HEK293 (cell line): ENCODE results near the gene XIAP.

Source experiments
- GLIS1 ChIP-seq: fragments of 450-650 bp; formaldehyde crosslinking; IDR thresholded peaks from 2 replicates; pipeline ENCODE4 v1.5.1; 2016; ENCODE audit warnings: missing biosample characterization, missing genetic modification characterization
- KLF9 ChIP-seq: fragments of 450-650 bp; formaldehyde crosslinking; IDR thresholded peaks from 2 replicates; pipeline ENCODE4 v1.5.1; 2016; ENCODE audit warnings: missing biosample characterization, missing genetic modification characterization, low read depth
- PATZ1 ChIP-seq: fragments of 450-650 bp; formaldehyde crosslinking; IDR thresholded peaks from 2 replicates; pipeline ENCODE4 v1.5.1; 2016; ENCODE audit warnings: missing biosample characterization, missing genetic modification characterization
- PBX3 ChIP-seq: sonication (generic); formaldehyde crosslinking; IDR thresholded peaks from 2 replicates; pipeline ENCODE4 v1.8.1; 2022; ENCODE audit warnings: mild to moderate bottlenecking, moderate library complexity, missing genetic modification reagents
- REST ChIP-seq: fragments of 450-650 bp; formaldehyde crosslinking; IDR thresholded peaks from 2 replicates; pipeline ENCODE4 v1.5.1; 2016; ENCODE audit warnings: missing biosample characterization, missing genetic modification characterization
- ZBTB17 ChIP-seq: fragments of 450-650 bp; formaldehyde crosslinking; IDR thresholded peaks from 2 replicates; pipeline ENCODE4 v1.5.1; 2016; ENCODE audit warnings: missing biosample characterization, missing genetic modification characterization
- ZBTB20 ChIP-seq: fragments of 450-650 bp; formaldehyde crosslinking; IDR thresholded peaks from 2 replicates; pipeline ENCODE4 v1.5.1; 2016; ENCODE audit warnings: missing biosample characterization, missing genetic modification characterization
- ZBTB48 ChIP-seq: fragments of 450-650 bp; formaldehyde crosslinking; IDR thresholded peaks from 2 replicates; pipeline ENCODE4 v1.5.1; 2016; ENCODE audit warnings: missing biosample characterization, missing genetic modification characterization
- ZIC2 ChIP-seq: fragments of 450-650 bp; formaldehyde crosslinking; IDR thresholded peaks from 2 replicates; pipeline ENCODE4 v1.5.1; 2016; ENCODE audit warnings: missing biosample characterization, missing genetic modification characterization
- ZNF114 ChIP-seq: fragments of 450-650 bp; formaldehyde crosslinking; IDR thresholded peaks from 2 replicates; pipeline ENCODE4 v1.5.0; 2017; ENCODE audit warnings: missing biosample characterization, missing genetic modification characterization
- ZNF132 ChIP-seq: fragments of 450-650 bp; formaldehyde crosslinking; IDR thresholded peaks from 2 replicates; pipeline ENCODE4 v1.5.1; 2017; ENCODE audit warnings: missing biosample characterization, missing genetic modification characterization, borderline replicate concordance
- ZNF133 ChIP-seq: fragments of 450-650 bp; formaldehyde crosslinking; IDR thresholded peaks from 2 replicates; pipeline ENCODE4 v1.5.1; 2016; ENCODE audit warnings: missing biosample characterization, missing genetic modification characterization
- ZNF155 ChIP-seq: fragments of 450-650 bp; formaldehyde crosslinking; IDR thresholded peaks from 2 replicates; pipeline ENCODE4 v1.5.1; 2016; ENCODE audit warnings: missing biosample characterization, missing genetic modification characterization
- ZNF175 ChIP-seq: fragments of 450-650 bp; formaldehyde crosslinking; IDR thresholded peaks from 2 replicates; pipeline ENCODE4 v1.5.1; 2016; ENCODE audit warnings: missing biosample characterization, missing genetic modification characterization
- ZNF239 ChIP-seq: fragments of 450-650 bp; formaldehyde crosslinking; IDR thresholded peaks from 2 replicates; pipeline ENCODE4 v1.5.1; 2016; ENCODE audit warnings: missing biosample characterization, missing genetic modification characterization
- ZNF248 ChIP-seq: fragments of 450-650 bp; formaldehyde crosslinking; IDR thresholded peaks from 2 replicates; pipeline ENCODE4 v1.5.1; 2017; ENCODE audit warnings: missing biosample characterization, missing genetic modification characterization
- ZNF292 ChIP-seq: fragments of 450-650 bp; formaldehyde crosslinking; IDR thresholded peaks from 2 replicates; pipeline ENCODE4 v1.5.1; 2016; ENCODE audit warnings: low read depth, missing biosample characterization, missing genetic modification characterization, borderline replicate concordance
- ZNF324 ChIP-seq: fragments of 450-650 bp; formaldehyde crosslinking; IDR thresholded peaks from 2 replicates; pipeline ENCODE4 v1.5.1; 2016; ENCODE audit warnings: missing biosample characterization, missing genetic modification characterization
- ZNF518A ChIP-seq: fragments of 450-650 bp; formaldehyde crosslinking; conservative IDR thresholded peaks from 2 replicates; pipeline ENCODE4 v1.5.1; 2016; ENCODE audit warnings: low read depth, missing biosample characterization, missing genetic modification characterization
- ZNF561 ChIP-seq: fragments of 450-650 bp; IDR thresholded peaks from 2 replicates; pipeline ENCODE4 v1.5.1; 2018; ENCODE audit warnings: missing biosample characterization, missing genetic modification characterization, borderline replicate concordance
- ZNF596 ChIP-seq: fragments of 450-650 bp; IDR thresholded peaks from 2 replicates; pipeline ENCODE4 v1.5.0; 2018; ENCODE audit warnings: missing biosample characterization, mild to moderate bottlenecking, missing genetic modification characterization, moderate library complexity
- ZNF658 ChIP-seq: fragments of 450-650 bp; formaldehyde crosslinking; IDR thresholded peaks from 2 replicates; pipeline ENCODE4; 2016; ENCODE audit warnings: missing biosample characterization, missing genetic modification characterization
- ZNF747 ChIP-seq: fragments of 450-650 bp; formaldehyde crosslinking; IDR thresholded peaks from 2 replicates; pipeline ENCODE4 v1.5.1; 2016; ENCODE audit warnings: missing biosample characterization, missing genetic modification characterization
- ZNF777 ChIP-seq: fragments of 450-650 bp; formaldehyde crosslinking; IDR thresholded peaks from 2 replicates; pipeline ENCODE4 v1.5.1; 2017; ENCODE audit warnings: missing biosample characterization, missing genetic modification characterization, borderline replicate concordance
- ZNF837 ChIP-seq: fragments of 450-650 bp; formaldehyde crosslinking; IDR thresholded peaks from 2 replicates; pipeline ENCODE4 v1.5.1; 2016; ENCODE audit warnings: missing biosample characterization, missing genetic modification characterization
- ZSCAN16 ChIP-seq: fragments of 450-650 bp; formaldehyde crosslinking; IDR thresholded peaks from 2 replicates; pipeline ENCODE4 v1.5.1; 2016; ENCODE audit warnings: missing biosample characterization, missing genetic modification characterization
- ZSCAN18 ChIP-seq: fragments of 450-650 bp; formaldehyde crosslinking; IDR thresholded peaks from 2 replicates; pipeline ENCODE4 v1.5.1; 2016; ENCODE audit warnings: missing biosample characterization, missing genetic modification characterization

Gene XIAP

GRCh38 chrX:123959281-123960063, 99.6 kb downstream of the XIAP start (continued):
- TF ChIP-seq ZNF133 (tag by site-specific recombination) (no peak), ZNF324 (tag by site-specific recombination) (no peak), KLF9 (tag by site-specific recombination) (0 out of 2 replicates have a peak, but pooled peaks have one; percentile 26), ZNF155 (tag by site-specific recombination) (no peak), ZNF658 (no peak), ZNF837 (tag by site-specific recombination) (no peak), ZNF239 (tag by site-specific recombination) (no peak), ZSCAN16 (no peak), ZNF248 (no peak), ZBTB48 (tag by site-specific recombination) (peak; percentile 49; the same call in 1 of the 2 replicates), REST (tag by site-specific recombination) (no peak), ZNF114 (tag by site-specific recombination) (no peak), ZNF518A (tag by site-specific recombination) (no peak), PBX3 (CRISPR knock-in tag) (no peak), ZNF561 (tag by site-specific recombination) (peak; percentile 84), ZNF292 (tag by site-specific recombination) (no peak), ZNF777 (tag by site-specific recombination) (no peak), ZBTB17 (tag by site-specific recombination) (0 out of 2 replicates have a peak, but pooled peaks have one; percentile 10), PATZ1 (tag by site-specific recombination) (peak; percentile 11; the same call in 1 of the 2 replicates), ZBTB20 (tag by site-specific recombination) (no peak), ZIC2 (tag by site-specific recombination) (no peak), ZNF747 (tag by site-specific recombination) (no peak), ZNF175 (tag by site-specific recombination) (no peak), ZNF132 (tag by site-specific recombination) (no peak), ZNF596 (tag by site-specific recombination) (no peak), GLIS1 (no peak), ZSCAN18 (tag by site-specific recombination) (no peak)
